SK-N-SH treated with all-trans-retinoic acid at 6 μM for 48 hours (cell line): ENCODE measurements around the gene TAAR6.

ENCODE experiments used
- BACH2 ChIP-seq: fragments of 250-450 bp; sonication (Bioruptor Pico); IDR thresholded peaks from 2 replicates; pipeline ENCODE4 v1.9.0; 2021; ENCODE audit warnings: mild to moderate bottlenecking, borderline replicate concordance
- GLIS3 ChIP-seq: fragments of 250-450 bp; sonication (Bioruptor Pico); IDR thresholded peaks from 2 replicates; pipeline ENCODE4 v1.5.0; 2020; ENCODE audit warnings: mild to moderate bottlenecking, moderate library complexity
- TCF4 ChIP-seq: fragments of 250-450 bp; sonication (Bioruptor Pico); IDR thresholded peaks from 2 replicates; pipeline ENCODE4 v1.8.0; 2021; ENCODE audit warnings: mild to moderate bottlenecking, moderate library complexity, borderline replicate concordance
- ZFP30 ChIP-seq: fragments of 450-650 bp; formaldehyde crosslinking; IDR thresholded peaks from 2 replicates; pipeline ENCODE4 v1.5.0; 2022; ENCODE audit warnings: mild to moderate bottlenecking, moderate library complexity

DNA sequence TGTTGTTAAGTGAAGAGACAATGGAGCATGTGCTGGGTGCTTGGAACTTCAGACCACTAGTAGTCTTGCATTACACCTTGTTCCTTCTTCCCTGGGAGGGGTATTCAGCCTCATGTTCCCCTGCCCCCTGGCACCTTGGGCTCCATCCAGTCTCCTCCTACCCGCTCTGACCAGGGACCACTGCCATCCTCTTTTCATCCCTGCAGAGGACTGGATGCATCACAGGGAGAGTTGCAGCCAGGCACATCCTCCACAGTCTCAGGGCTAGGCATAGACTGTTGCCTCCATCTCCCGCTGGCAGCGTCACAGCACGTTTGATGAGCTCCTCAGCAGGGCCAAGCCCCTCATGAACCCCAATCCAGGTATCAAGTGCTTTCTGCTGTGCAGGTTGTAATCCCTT, 18.9 kb upstream of the TAAR6 start:
- TF ChIP-seq GLIS3 (CRISPR knock-in tag) (no peak), BACH2 (CRISPR knock-in tag) (no peak), ZFP30 (CRISPR knock-in tag) (no peak), TCF4 (CRISPR knock-in tag) (no peak)
